M059J (cell line): Measurements from ENCODE around the gene BRPF3. TPM values are rescaled to one million over a fixed set of nuclear protein-coding genes. Genes with fewer than 3 reads are reported as not detected.
A peak's percentile ranks its signal among the peaks of the same experiment; 100 is the strongest.

ENCODE experiments used
- DNase-seq: peaks from one replicate; pipeline ENCODE4 v3.0.0-alpha.2; 2012; ENCODE audit warnings: low read depth
- total RNA-seq: library from RNA; depleted of rRNA; stranded (reverse); fragments of >200 nt; shearing (Covaris generic); gene quantifications from 2 replicates; pipeline ENCODE4 v1.2.3, GENCODE V29; 2014; rRNA removed

BRPF3 gene
- total RNA-seq, 1 experiment from 2014 or later: 35.1 TPM

DNA sequence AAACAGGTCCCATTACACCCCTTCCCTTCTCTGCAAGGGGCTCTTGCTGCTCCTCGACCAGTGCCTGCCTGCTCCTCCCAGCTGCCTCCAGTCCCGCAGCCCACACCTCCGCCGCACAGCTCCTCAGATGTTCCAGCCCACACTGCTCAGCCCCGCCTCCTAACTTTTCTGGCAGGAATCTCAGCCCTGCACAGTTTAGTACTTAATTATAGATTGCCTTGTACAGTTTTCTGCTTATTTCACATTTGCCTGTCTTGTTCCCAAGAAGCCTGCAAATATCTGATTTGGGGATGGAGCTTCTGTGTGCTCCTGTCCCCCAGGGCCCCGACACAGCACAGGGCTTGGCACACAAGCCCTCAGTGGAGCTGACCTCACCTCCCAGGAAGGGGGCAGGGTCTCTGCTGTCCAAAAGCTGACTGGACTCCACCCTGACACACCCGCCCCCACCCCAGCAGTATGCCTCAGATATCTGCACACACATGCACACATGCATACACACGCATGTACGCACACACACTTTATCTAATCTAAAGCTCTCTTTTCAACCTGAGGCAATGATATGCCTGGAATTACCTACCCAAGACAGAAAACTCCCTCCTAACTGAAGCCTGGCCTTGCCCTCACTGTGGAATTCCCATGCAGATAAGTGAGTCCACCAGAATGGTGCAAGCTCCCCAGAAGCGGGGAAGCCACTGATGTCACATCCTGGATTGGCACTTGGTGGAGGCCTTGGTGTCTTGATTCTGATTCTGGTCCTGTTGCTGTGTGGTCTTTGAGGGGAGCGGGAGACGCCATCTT, 72.1 kb downstream of the BRPF3 start:
- peak; percentile 45 for DNase-seq

DNA sequence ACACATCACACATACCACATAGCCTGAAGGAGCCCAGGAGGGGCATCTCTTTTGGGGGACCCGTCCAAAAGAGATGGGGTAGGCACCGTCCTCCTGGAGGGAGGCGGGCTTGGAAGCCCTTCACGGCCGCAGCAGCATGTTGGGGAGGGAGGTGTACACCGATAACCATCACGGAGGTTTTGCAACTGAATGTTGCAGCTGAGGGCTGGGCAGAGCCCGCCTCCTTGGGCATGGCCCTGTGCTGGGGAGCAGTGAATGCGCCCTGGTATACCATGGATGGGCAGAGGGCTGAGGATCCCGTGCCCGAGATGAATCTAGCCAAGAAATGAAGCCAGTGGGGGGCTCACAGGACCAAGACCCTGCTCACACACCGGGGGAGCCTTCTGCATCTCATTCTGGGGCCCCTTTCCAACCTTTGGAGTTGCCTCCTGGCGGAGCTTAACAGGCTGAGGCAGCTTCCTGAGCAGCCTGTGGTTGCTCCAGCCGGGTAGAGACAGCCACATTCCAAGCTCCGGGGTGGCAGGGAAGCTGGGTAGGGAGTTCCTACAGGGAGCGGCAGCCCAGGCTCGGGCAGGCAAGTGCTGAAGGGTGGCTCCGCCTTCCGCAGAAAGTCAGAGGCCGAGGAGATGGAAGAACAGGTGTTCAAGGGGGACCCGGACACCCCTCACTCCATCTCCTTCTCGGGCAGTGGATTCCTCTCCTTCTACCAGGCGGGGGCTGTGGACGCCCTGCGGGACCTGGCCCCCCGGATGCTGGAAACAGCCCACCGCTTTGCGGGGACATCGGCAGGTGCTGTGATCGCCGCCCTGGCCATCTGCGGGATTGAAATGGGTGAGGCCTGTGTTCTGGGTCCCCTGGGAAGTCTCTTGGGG, 73.5 kb downstream of the BRPF3 start, which contains the start of gene PNPLA1:
TSS of gene PNPLA1 (plus strand) at position 227 of the 872 bp plus-strand sequence. CDS start at position 627, 400 bp downstream.
- DNase-seq: peak; percentile 27

DNA sequence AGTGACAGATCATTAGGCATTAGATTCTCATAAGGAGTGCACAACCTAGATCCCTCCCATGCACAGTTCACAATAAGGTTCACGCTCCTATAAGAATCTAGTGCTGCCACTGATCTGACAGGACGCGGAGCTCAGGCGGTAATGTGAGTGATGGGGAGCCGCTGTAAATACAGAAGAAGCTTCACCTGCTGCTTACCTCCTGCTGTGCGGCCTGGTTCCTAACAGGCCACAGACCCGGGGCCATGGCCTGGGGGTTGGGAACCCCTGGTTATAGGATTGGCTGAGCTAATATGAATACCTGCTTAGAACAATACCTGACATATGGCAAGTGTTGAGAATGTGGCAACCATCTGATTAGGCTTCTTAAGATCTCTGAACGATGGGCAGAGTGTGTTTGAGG, 75.7 kb downstream of the BRPF3 start:
- no peak for DNase-seq

DNA sequence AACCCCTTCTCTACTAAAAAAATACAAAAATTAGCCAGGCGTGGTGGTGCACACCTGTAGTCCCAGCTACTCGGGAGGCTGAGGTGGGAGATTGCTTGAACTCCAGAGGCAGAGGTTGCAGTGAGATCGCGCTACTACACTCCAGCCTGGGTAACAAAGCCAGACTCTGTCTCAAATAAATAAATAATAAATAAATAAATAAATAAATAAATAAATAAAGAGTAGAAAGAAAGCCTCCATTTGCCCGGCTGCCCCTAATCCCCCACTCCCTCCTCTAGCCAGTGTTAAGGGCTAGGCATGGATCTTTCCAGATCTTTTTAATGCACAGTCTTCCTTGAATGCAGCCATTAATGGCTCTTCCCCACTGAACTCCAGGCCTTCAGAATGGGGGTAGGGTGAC, 76.5 kb downstream of the BRPF3 start:
- DNase-seq: no peak

DNA sequence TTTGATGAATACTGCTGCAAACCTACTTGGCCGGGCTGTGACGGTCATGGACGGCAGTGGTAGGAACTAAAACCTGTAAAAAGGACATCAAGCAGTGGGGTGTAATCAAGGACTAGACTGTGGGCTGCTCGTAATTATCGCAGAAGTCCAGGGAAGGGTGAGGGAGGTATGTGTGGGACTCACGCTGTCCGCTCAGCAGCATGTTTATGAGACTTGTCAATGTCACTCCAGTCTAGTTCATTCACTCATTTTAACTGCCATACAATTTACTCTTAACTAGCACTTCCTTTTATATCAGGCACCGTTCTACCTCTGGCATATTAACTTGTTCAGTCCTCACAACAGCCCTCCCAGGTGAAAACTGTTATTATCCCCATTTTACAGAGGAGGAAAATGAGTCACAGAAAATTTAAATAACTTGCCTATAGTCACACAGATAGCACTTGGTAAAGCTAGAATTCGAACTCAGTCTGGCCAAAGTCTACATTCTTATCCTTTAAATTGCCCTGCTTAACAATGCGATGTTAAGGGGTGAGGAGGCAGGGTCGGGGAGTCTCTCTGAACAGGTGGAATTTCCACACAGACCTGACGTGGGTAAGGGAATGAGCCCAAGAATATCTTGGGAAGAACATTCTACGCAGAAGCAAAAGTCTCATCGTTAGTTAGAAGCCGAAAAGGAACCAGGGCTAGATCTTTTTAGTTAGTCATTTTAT, 77.4 kb downstream of the BRPF3 start:
- no peak for DNase-seq

DNA sequence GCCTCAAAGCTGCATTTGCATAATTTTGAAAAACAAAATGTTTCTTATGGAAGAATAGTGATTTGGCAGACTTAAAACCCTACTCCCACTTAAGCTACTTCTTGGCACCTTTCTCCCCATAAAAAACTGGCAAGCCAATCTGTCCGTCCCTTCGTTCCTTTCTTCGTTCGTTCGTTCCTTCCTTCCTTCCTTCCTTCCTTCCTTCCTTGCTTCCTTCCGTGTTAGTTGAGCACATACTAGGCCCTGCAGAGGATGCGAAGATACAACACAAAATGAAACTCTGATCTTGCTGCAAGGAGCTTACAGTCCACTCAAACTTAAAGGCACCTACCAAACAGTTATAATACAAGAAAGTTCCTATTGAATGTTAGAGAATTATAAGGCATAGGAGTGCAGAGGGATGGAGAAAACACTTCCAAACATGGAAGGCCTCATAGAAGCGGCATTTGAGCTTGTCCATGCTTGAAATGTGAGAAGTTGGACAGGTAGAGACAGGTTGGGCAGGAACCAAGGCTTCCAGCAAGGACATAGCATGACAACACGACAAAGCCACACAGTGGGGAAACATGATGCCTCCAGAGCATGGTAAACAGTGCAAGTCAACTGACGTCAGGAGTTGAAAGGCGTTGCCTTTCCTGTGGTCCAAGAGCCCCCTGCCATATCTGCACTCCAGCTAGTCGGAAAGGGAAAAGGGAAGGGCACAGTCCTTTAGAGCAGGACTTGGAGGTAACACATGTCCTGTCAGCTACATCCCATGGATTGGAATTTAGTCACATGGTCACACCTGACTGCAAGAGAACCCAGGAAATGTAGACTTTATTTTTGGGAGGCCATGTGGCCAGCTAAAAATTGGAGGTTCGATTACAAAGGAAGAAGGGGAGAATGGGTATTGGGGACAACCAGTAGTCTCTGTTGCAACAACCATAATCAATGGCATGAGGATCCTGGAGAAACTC, 80.3 kb downstream of the BRPF3 start:
- DNase-seq: no peak

DNA sequence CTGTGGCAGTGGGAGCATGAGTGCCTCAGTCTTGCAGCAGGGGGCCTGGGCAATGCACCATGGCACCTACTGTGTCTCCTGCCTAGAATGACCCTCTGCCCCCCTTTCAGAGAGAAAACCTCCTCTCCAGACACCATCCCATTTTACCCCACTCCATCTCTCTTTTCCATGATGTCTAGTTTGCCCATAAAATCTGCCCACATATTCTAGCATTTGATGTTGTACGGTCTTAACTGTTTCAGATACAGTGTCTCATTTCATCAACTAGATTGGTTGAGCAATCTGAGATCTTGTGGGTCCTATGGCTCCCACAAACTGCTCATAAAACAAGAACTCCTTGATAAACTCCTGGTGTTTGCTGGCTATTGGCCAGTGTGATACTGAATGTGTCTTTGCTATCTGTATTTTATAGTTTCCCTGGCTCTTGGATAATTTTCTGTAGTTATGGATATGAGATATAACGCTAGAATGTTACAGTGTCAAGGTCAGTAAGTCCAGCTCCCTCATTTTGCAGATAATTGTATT, 81.5 kb downstream of the BRPF3 start:
- no peak for DNase-seq

DNA sequence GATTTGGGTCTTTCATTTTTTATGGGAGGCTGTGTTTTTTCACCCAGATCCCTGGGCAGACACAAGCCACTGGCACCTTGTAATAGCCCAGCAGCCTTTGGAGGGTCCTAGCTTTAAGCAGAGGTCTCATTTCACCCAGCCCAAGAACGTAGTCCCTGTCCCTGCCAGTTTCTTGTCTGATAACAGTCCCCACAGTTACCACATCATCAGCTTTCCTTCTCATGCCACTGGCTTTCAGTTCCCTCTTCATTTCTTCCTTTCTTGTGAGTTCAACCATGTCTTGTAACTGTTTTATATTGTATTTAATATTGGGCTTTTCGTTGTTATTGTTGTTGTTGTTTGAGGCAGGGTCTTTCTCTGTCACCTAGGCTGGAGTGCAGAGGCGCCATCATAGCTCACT, 83.9 kb downstream of the BRPF3 start:
- no peak for DNase-seq

DNA sequence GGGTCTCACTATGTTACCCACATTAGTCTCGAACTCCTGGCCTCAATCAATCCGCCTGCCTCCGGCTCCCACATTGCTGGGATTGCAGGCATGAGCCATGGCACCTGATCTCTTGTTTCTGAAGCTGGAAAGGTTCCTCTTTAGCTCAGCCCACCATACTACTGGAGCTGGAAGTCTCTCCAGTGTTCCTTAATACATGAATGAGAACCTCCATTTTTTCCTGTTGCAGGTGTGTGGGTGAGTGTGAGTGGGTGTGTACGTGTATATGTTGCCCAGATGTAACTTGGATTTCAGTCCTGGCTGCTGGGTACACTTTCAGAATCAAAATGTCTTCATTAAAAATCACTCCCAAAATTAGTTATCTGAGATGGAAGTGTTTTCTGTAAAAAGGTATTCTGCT, 84.4 kb downstream of the BRPF3 start:
- no peak for DNase-seq

Other genes with a start within 250 kb of the BRPF3 start
- 0.10 TPM in 1 of 2 replicates, not detected in the other for gene SLC26A8, start 172.1 kb upstream of the BRPF3 start, total RNA-seq
- gene MAPK14, start 168.9 kb upstream of the BRPF3 start, total RNA-seq: 59.6 and 86.7 TPM in 2 replicates
- gene MAPK13, start 66.2 kb upstream of the BRPF3 start, total RNA-seq: 1.8 and 4.0 TPM in 2 replicates
- gene PNPLA1, start 73.3 kb downstream of the BRPF3 start, total RNA-seq: 0.05 and 0.27 TPM in 2 replicates
- gene BNIP5, start 140.1 kb downstream of the BRPF3 start, total RNA-seq: not detected in 2 replicates
- 14.4 and 19.0 TPM in 2 replicates for gene ETV7, start 190.9 kb downstream of the BRPF3 start, total RNA-seq
- not detected in 2 replicates for gene PXT1, start 246.1 kb downstream of the BRPF3 start, total RNA-seq
- gene KCTD20, start 246.3 kb downstream of the BRPF3 start, total RNA-seq: 53.9 and 82.9 TPM in 2 replicates